ENCODE results near the gene FUT6.
"Not testable (repeated sequence)": the region's sequence is repeated elsewhere in the genome, so short reads cannot be mapped to it uniquely, and the experiment has no call there.

Gene FUT6

DNA sequence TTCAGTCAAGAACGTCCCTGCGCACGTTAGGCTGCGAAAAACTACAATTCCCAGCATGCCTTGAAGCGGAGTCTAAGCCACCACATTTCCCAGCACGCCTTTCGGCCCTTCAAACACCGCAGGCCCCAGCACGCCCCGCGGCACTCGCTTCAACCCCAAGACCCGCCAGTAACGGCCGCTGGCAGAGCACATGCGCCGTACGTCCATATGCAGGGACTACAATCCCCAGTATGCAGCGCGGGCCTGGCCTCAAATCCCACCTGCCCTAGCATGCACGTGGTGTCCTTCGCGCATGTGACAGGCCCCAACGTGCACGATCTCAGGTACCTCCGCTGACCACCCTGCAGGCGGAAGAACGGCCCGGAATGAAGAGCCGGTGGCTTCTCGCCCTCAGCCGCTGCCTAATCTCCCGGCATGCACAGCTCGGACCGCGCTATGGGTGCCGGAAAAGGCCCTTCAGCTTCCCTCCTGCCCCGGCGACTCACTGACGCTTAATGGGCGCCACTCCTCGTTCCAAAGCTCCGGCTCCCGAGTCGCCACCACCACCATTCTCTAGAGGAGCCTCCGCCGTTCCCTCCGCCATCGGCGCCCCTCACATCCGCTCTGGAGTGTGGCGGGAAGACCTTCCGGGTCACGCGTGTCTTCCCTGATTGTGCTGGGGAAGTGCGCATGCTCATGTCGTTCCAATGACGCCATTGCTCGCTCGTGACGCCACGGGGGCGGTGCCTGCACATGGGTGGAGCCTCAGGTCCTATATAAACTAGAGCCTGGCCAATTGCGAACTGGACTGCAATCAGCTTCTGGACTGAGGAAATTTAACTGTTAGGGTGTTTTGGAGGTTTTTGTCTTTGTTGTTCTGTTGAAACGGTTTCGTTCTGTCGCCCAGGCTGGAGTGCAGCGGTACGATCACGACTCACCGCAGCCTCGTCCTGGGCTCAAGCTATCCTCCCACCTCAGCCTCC lies 48.7 kb downstream of the FUT6 start, which contains the start of gene DUS3L:
Gene DUS3L (minus strand): TSS at position 605 of the 962 bp plus-strand sequence. CDS start 22 bp downstream, at position 583.
- DNase-seq (ENCODE audit: low read depth): peak; percentile 96
- H3K4me3 ChIP-seq (ENCODE audit: low read depth, low read length): peak within 1 kb of the TSS; percentile 92

DNA sequence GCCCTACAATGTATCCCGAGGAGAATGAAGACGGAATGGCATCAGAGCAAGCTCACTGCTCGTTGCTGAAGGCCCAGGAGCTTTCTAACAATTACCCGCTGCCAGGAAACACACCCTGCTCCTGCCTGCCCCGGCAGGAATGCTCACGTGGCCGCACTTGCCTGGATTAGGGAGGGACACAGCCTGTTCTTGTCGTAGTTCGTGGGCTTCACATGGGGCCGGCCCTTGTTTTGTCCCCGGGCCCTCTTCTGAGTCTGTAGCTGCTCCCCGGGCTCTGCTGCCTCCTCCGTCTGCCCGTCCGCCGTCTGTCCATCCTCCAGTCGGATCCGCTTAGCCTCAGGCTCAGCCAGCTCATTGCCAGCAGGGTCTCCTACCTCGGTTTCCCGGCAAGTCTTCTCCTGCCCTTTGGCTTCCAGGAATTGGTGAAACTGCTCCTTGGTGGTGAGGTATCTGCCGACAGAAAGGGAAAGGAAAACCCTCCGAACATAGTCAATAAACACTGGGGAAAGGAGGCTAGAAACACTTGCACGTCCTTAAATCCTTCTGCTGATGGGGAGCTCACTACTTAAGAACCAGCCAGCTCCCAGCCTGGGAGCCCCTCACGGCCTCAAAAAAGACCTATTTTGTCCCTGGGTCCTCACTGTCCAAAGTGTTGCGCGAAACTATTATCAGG lies 49.5 kb downstream of the FUT6 start:
- H3K4me3 ChIP-seq (ENCODE audit: low read depth, low read length): peak overlapping the region; percentile 92
- DNase-seq (ENCODE audit: low read depth): no peak

DNA sequence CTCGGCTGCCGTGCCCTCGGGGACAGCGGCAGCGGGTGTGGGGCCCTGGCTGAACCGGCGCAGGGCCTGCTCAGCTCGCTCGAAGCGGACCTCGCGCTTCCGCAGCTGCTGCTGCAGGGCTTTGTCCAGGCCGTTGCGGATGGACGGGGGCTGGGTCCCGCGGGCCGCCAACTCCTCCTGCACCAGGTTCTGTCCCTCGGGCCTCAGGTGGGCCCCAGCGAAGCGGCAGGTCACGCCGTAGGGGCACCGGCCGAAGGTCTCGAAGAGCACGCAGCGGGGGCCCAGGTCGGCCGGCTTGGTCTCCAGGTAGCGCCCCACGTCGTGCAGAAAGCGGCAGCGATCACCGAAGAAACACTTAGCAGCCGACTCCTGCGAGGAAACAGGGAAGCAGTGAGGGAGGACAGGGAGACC lies 50.1 kb downstream of the FUT6 start:
- H3K4me3 ChIP-seq (ENCODE audit: low read depth, low read length): no peak overlapping the region
- DNase-seq (ENCODE audit: low read depth): no peak

GRCh38 chr19:5788422-5788821 lies 51.1 kb downstream of the FUT6 start:
- DNase-seq (ENCODE audit: low read depth): no peak
- no peak overlapping the region for H3K4me3 ChIP-seq (ENCODE audit: low read depth, low read length)

DNA sequence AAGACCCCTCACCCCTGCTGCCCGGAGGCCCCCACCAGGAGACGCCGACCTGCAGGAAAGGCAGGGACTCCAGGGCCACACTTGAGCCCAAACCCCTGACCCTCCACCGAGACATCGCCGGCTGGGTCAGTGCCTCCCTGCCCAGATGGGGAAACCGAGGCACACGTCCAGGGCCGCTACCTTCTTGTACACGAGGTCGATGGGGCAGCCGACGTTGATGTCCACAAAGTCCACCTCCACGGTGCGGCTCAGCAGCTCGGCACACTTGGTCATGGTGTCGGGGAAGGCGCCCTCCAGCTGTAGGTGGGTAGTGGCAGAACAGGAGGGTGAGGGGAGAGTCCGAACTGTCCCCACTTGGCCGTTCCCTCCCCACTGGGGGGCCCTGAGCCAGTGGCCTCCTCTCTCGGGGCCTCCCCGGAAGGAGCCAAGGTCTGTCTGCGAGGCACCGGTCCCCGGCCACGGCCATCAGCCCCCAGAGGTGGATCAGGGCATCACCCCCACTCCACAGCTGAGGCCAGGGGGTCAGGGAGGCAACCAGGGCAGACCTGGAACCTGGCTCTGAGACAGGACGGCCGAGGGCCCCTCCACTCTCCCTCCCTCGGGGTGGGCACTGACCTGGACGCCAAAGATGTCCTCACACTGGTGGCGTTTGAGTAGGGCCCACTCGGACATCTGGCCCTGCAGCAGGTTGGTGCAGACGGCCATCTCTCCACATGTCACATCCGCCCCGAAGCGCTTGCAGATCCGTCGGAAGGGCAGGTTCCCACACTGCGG lies 51.9 kb downstream of the FUT6 start:
- H3K4me3 ChIP-seq (ENCODE audit: low read depth, low read length): no peak overlapping the region
- DNase-seq (ENCODE audit: low read depth): no peak

- H3K4me3 ChIP-seq (ENCODE audit: low read depth, low read length): no peak overlapping the region
- no peak for DNase-seq (ENCODE audit: low read depth)
Measured at GRCh38 chr19:5786593-5787408, 52.7 kb downstream of the FUT6 start.

DNA sequence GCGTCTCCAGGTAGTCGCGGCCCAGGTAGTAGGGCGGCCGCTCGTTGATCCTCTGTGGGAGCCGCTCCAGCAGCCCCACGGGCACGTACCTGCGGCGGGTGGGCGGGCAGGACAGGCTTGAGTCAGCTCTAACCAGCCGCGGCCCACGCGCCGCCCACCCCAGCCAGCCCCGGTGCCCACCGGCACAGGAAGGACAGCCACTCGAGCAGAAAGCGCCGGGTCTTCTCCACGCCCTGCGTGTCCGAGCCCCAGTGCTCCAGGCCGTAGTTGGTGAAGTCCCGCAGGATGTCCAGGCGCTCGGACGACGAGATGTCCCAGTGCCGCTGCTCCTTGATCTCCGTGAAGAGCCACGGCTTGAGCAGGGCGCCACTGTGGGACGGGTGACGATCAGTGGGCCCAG lies 54.1 kb downstream of the FUT6 start:
- no peak for DNase-seq (ENCODE audit: low read depth)
- H3K4me3 ChIP-seq (ENCODE audit: low read depth, low read length): no peak overlapping the region

- DNase-seq (ENCODE audit: low read depth): no peak
- no peak within 1 kb of the TSS for H3K4me3 ChIP-seq (ENCODE audit: low read depth, low read length)
Measured at GRCh38 chr19:5784581-5785147, 54.8 kb downstream of the FUT6 start, which contains the start of gene PRR22. Gene PRR22, minus strand, starts transcription at chr19:5784746. Its CDS starts 86 bp downstream, at chr19:5784660.

DNA sequence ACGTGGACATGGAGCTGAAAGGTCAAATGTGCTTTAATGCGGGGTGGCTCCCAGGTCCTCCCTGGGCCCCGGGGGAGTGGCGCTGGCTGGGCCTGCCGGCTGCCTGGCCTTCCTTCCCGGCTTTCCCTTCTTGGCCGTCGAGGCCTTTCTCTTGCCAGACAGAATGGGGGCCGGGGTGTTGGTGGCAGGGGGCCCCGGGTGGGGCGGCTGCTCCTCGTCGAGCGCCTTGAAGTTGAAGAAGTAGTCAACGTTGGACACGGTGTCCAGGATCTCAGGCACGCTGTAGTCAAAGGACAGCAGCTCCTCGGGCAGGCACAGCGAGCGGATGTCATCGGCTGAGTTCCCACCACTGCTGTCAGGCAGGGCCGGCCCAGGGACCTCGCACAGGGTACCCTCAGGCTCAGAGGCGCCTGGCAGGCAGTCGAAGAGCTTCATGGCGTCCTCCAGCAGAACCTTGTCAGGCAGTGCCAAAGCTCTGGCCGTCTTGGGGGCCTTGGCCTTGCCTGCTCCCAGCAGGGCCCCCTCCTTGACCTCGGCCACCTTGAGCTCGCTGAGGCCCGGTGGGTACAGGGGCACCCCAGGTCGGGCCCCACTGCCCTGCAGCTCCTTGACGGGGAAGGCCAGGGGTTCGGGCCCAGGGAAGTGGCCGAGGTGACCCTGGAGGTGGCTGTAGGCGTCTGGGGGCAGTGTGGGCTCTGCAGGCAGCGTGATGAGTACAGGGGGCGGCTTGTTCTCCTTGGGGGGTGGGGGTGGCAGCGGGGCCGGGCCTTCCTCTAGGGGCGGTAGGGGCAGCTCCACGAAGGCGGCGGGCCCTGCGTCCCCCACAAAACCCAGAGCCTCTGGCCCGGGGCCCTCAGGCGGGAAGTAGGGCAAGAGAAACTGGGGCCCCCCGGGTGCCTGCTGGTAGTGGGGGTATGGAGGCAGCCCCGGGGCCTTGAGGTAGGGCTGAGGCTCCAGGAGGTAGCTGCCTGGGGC lies 56.3 kb downstream of the FUT6 start:
- no peak overlapping the region for H3K4me3 ChIP-seq (ENCODE audit: low read depth, low read length)
- no peak for DNase-seq (ENCODE audit: low read depth)

DNA sequence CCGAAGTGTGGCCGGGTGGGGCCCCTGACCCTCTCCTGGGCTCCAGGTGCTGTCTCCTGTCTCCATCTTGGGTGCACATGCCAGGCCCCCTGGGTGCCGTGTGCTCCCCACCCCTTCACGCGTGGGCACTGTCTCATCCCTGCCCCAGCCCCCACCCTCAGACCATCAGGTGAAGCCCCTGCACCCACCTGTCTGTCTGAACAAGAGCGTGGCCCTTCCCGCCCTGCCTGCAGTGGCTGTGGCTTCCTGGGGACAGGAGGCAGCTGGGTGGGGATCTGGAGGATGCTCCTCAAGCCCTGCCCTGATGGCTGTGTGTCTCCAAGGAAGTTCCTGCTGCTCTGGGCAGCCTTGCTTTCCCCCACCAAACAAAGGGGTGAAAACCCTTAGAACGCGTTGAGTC lies 57.2 kb downstream of the FUT6 start:
- DNase-seq (ENCODE audit: low read depth): no peak
- H3K4me3 ChIP-seq (ENCODE audit: low read depth, low read length): no peak overlapping the region

DNA sequence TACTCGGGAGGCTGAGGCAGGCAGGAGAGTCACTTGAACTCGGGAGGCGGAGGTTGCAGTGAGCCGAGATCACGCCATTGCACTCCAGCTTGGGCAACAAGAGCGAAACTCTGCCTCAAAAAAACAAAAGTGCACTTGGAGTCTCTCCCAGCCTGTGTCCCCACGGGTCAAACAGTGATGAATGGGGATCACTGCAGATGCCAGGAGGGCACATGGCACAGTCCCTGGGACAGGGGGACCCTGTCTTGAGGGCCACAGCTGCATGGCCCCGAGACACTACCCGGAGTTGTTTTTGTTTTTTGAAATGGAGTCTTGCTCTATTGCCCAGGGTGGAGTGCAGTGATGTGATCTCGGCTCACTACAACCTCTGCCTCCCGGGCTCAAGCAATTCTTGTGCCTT lies 58.6 kb downstream of the FUT6 start:
- not testable (repeated sequence) for H3K4me3 ChIP-seq (ENCODE audit: low read depth, low read length); DNase-seq (ENCODE audit: low read depth)
